ENCODE results near the gene MRE11. TPM values are rescaled to one million over a fixed set of nuclear protein-coding genes. Genes with fewer than 3 reads are reported as not detected.

The MRE11 gene
- total RNA-seq = 10 to 100 TPM in 2 of 4 donors, 1 to 10 TPM in 2; 5.6 to 17.0 (median 9.9) TPM

DNA sequence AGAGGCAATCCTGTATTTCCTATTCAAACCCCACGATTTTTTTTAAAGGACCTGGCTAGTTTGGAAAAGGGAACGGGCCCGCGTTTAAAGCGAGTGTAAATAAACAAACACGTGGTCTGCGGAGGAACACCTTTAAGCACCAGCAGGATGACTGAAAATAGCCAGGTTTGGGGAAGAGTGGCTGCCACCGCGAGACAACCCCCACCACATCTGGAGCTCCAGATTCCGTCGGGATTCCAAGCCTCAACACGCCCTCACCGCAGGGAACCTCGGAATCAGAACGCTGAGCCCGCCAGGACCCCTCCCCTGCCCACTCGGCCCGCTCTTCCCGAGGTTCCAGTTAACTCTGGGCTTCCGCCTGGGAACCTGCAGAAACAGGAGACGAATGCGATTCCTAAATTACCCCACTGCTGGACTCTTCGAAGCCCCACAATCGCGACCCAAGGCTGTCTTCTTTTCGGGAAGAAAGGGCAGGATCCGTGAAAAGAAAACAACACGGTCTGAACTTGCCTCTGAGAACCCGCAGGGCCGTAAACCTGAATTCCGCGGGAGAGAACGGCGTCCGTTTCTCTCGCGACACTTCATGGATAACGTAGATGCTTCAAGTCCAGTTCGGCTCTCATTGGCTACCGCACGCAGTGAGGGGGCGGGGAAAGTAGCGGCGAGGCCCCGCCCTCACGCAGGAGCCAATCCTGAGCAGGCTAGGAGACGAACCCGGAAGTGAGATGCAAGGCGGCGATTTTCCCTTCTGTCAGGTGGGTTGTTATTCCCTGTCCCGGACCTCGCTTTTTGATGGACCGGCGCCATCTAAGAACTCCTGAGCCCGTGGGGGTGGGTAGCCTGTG lies at the start of gene MRE11, which contains the start of gene ANKRD49:
Gene MRE11, minus strand, starts transcription at position 564 of the 845 bp plus-strand sequence. CDS start 1,043 bp downstream, outside the sequence.
Gene ANKRD49, plus strand, starts transcription at position 704 of the 845 bp plus-strand sequence. CDS start 2,710 bp downstream, outside the sequence.
- Histone ChIP-seq H3K27me3 (no peaks in the 10 kb centered on the region), H3K27ac (peak within 1 kb of the TSS; percentile 85 to 92 (median 90)), H3K4me1 (peaks cover 14 to 27% (median 18%) of the 10 kb centered on the region in 4 donors), H3K9me3 (no peaks in the 10 kb centered on the region), H3K36me3 (peaks cover 0 to 24% (median 5%) of the 10 kb centered on the region in 4 donors), H3K4me3 (peak within 1 kb of the TSS; percentile 82 to 94 (median 88))
- intact Hi-C loops (cut with DNase I; ENCODE audit: low total_unique reads) = no loop called here
- in situ Hi-C loops (cut with MboI; ENCODE audit: low pct_ligation_motif_present in 1 of 4, low pct_unique_long_range_greater_than_20kb in 1 of 4, low sequenced_read_pairs in 3 of 4) = loop anchor here in 3 of 4 donors (25.0 kb wide), 4 partner anchors 331 to 1294 kb away; partner anchors contain the start of genes C11orf54 (in 2 of the 3), TAF1D (in 2 of the 3), CEP57 (in 1 of the 3) and FAM76B (in 1 of the 3)
- DNase-seq = peak; percentile 98
- TF ChIP-seq EP300 (IDR thresholded peaks at IDR 0.05; ENCODE audit: low read depth) (no peak), POLR2AphosphoS5 (IDR thresholded peaks at IDR 0.05) (peak in 2 of 3 donors; percentile 81 to 83), POLR2A (IDR thresholded peaks at IDR 0.05) (peak; percentile 78), CTCF (IDR thresholded peaks at IDR 0.05) (peak in 2 of 5 experiments; percentile 22 to 23)
- 0 to 3% methylated on average over 6 to 52 of the region's 55 CpGs for WGBS, 2 donors (ENCODE audit: low coverage in 1 of 2)

DNA sequence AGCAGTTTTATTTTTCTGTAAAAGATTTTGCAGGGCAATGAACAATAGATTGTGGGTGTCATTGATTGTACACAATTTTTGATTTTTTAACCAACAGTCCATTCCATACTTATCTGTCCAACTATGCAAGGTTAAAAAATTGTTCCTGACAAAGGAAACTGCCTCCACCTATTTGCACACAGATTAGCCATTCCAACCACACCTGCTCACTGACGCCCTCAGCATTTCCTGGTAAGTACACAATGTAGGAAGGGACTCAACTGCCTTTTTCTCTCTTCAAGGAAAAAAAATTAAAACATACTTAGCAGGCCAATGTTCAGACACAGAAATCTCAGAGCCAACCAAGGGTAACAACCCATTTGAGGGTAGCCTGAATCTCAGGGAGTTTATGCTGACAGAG lies 45.8 kb upstream of the MRE11 start:
- in situ Hi-C loops (cut with MboI; ENCODE audit: low pct_ligation_motif_present in 1 of 4, low pct_unique_long_range_greater_than_20kb in 1 of 4, low sequenced_read_pairs in 3 of 4) = no loop called here

GRCh38 chr11:94537031-94537600 lies 43.5 kb upstream of the MRE11 start:
- DNase-seq = no peak
- Histone ChIP-seq H3K27me3 (no peaks in the 10 kb centered on the region), H3K36me3 (no peaks in the 10 kb centered on the region), H3K9me3 (no peaks in the 10 kb centered on the region), H3K27ac (peak overlapping the region; percentile 70 to 85 (median 80)), H3K4me1 (peaks cover 0 to 70% (median 27%) of the 10 kb centered on the region in 4 donors), H3K4me3 (no peak overlapping the region)
- intact Hi-C loops (cut with DNase I; ENCODE audit: low total_unique reads) = no loop called here
- in situ Hi-C loops (cut with MboI; ENCODE audit: low pct_ligation_motif_present in 1 of 4, low pct_unique_long_range_greater_than_20kb in 1 of 4, low sequenced_read_pairs in 3 of 4) = no loop called here
- TF ChIP-seq POLR2AphosphoS5 (IDR thresholded peaks at IDR 0.05) (no peak), POLR2A (IDR thresholded peaks at IDR 0.05) (no peak), CTCF (IDR thresholded peaks at IDR 0.05) (no peak), EP300 (IDR thresholded peaks at IDR 0.05; ENCODE audit: low read depth) (no peak)
- 33 to 43% methylated on average over 3 of the region's 3 CpGs for WGBS, 2 donors (ENCODE audit: low coverage in 1 of 2)

More for the DNA sequence above, 45.8 kb upstream of the MRE11 start:
- TF ChIP-seq POLR2AphosphoS5 (IDR thresholded peaks at IDR 0.05) (peak in 1 of 3 donors; percentile 53), CTCF (IDR thresholded peaks at IDR 0.05) (no peak), EP300 (IDR thresholded peaks at IDR 0.05; ENCODE audit: low read depth) (no peak)
- Histone ChIP-seq H3K27me3 (no peaks in the 10 kb centered on the region), H3K36me3 (no peaks in the 10 kb centered on the region), H3K4me1 (peaks cover 0 to 73% (median 39%) of the 10 kb centered on the region in 4 donors), H3K4me3 (no peak overlapping the region), H3K9me3 (no peaks in the 10 kb centered on the region), H3K27ac (peak overlapping the region; percentile 70 to 85 (median 80))
- WGBS, 2 donors (ENCODE audit: low coverage in 1 of 2) = 33 to 38% methylated on average over 1 of the region's 1 CpG
- intact Hi-C loops (cut with DNase I; ENCODE audit: low total_unique reads) = no loop called here
- peak; percentile 66 for DNase-seq

DNA sequence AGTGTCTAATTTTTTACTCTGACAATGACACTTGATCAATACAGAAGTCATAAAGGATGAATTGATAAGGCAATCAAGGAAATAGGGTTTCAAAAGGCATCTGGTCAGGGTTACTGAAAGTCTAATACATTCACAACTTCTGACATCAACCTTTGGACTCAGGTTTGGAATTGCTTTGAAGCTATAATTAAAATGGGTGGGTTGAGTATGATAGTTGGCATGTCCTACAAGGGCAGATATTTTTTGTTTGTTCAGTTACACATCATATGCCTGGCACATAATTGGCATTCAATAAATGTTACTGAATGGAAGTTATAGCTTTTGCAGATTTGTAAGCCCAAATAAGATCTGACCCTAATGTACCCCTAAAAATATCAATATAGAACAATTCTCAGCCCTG lies 42.7 kb upstream of the MRE11 start:
- Histone ChIP-seq H3K27ac (peak overlapping the region; percentile 70 to 85 (median 80)), H3K36me3 (no peaks in the 10 kb centered on the region), H3K9me3 (no peaks in the 10 kb centered on the region), H3K27me3 (no peaks in the 10 kb centered on the region), H3K4me3 (no peak overlapping the region), H3K4me1 (peaks cover 0 to 63% (median 26%) of the 10 kb centered on the region in 4 donors)
- in situ Hi-C loops (cut with MboI; ENCODE audit: low pct_ligation_motif_present in 1 of 4, low pct_unique_long_range_greater_than_20kb in 1 of 4, low sequenced_read_pairs in 3 of 4) (no loop called here), intact Hi-C loops (cut with DNase I; ENCODE audit: low total_unique reads) (no loop called here)
- TF ChIP-seq POLR2AphosphoS5 (IDR thresholded peaks at IDR 0.05) (peak in 2 of 3 donors; percentile 42 to 73), CTCF (IDR thresholded peaks at IDR 0.05) (no peak), EP300 (IDR thresholded peaks at IDR 0.05; ENCODE audit: low read depth) (no peak)
- DNase-seq = no peak
